OCI-LY1 (cell line): ENCODE data around the gene SYNPO2L.

Source experiments
- H2AFZ ChIP-seq: fragments of 200-600 bp; sonication (generic), shearing (Covaris generic); 2 replicates; pipeline ENCODE4 v1.6.0; 2014; ENCODE audit warnings: antibody characterized with exemption, mild to moderate bottlenecking, low read length
- H3F3A ChIP-seq: fragments of 200-600 bp; sonication (generic), shearing (Covaris generic); 2 replicates; pipeline ENCODE4 v1.6.0; 2014; ENCODE audit warnings: mild to moderate bottlenecking, antibody characterized with exemption, low read length, moderate library complexity; ENCODE audit not compliant: insufficient read depth
- H3K27ac ChIP-seq: fragments of 200-600 bp; sonication (generic); 2 replicates; pipeline ENCODE4 v1.5.1; 2014; ENCODE audit warnings: low read length, mixed run types, mild to moderate bottlenecking, low read depth; ENCODE audit not compliant: poor library complexity, severe bottlenecking
- H3K27me3 ChIP-seq: fragments of 200-600 bp; sonication (generic); 2 replicates; pipeline ENCODE4 v1.6.0; 2014; ENCODE audit warnings: antibody characterized with exemption, mild to moderate bottlenecking, low read length, moderate library complexity; ENCODE audit not compliant: insufficient read depth
- H3K36me3 ChIP-seq: fragments of 200-600 bp; sonication (generic); 2 replicates; pipeline ENCODE4 v1.6.1; 2014; ENCODE audit warnings: mild to moderate bottlenecking, antibody characterized with exemption, low read length, moderate library complexity, mixed read lengths; ENCODE audit not compliant: insufficient read depth
- H3K4me1 ChIP-seq: fragments of 200-600 bp; sonication (generic); 2 replicates; pipeline ENCODE4 v1.5.1; 2014; ENCODE audit warnings: mild to moderate bottlenecking, low read length, moderate library complexity; ENCODE audit not compliant: insufficient read depth, severe bottlenecking
- H3K4me2 ChIP-seq: fragments of 200-600 bp; sonication (generic), shearing (Covaris generic); 2 replicates; pipeline ENCODE4 v1.6.1; 2014; ENCODE audit warnings: low read length
- H3K4me3 ChIP-seq: fragments of 200-600 bp; sonication (generic); 2 replicates; pipeline ENCODE4 v1.5.1; 2014; ENCODE audit warnings: low read length, low read depth, mild to moderate bottlenecking, mixed read lengths; ENCODE audit not compliant: poor library complexity, severe bottlenecking
- H3K79me2 ChIP-seq: fragments of 200-600 bp; shearing (Covaris generic); 2 replicates; pipeline ENCODE4 v1.6.1; 2016; ENCODE audit warnings: mixed run types, low read length, mixed read lengths; ENCODE audit not compliant: insufficient read depth
- H3K9ac ChIP-seq: fragments of 200-600 bp; sonication (generic), shearing (Covaris generic); 2 replicates; pipeline ENCODE4 v1.6.1; 2014; ENCODE audit warnings: mild to moderate bottlenecking, low read length, mixed read lengths
- H3K9me2 ChIP-seq: fragments of 200-600 bp; sonication (generic), shearing (Covaris generic); 2 replicates; pipeline ENCODE4 v1.6.1; 2014; ENCODE audit warnings: low read depth, mild to moderate bottlenecking, low read length, mixed read lengths
- H3K9me3 ChIP-seq: fragments of 200-600 bp; shearing (Covaris generic); 2 replicates; pipeline ENCODE4 v1.6.1; 2014; ENCODE audit warnings: low read length, mixed read lengths
- H4K20me1 ChIP-seq: fragments of 200-600 bp; sonication (generic), shearing (Covaris generic); 2 replicates; pipeline ENCODE4 v1.6.0; 2016; ENCODE audit warnings: mild to moderate bottlenecking, low read length; ENCODE audit not compliant: insufficient read depth
- EZH2 ChIP-seq: fragments of 200-600 bp; sonication (generic), shearing (Covaris generic); IDR thresholded peaks from 2 replicates; pipeline ENCODE4 v1.8.0; 2017; ENCODE audit warnings: borderline replicate concordance, mixed run types, mild to moderate bottlenecking, antibody characterized with exemption, low read length, moderate library complexity, mixed read lengths
- TF ChIP-seq, protein P1 (sequence below): fragments of 200-600 bp; sonication (generic), shearing (Covaris generic); IDR thresholded peaks from 2 replicates; pipeline ENCODE4 v1.5.1; 2017; ENCODE audit warnings: mild to moderate bottlenecking, antibody characterized with exemption, low read length, moderate library complexity, mixed read lengths

The SYNPO2L gene

DNA sequence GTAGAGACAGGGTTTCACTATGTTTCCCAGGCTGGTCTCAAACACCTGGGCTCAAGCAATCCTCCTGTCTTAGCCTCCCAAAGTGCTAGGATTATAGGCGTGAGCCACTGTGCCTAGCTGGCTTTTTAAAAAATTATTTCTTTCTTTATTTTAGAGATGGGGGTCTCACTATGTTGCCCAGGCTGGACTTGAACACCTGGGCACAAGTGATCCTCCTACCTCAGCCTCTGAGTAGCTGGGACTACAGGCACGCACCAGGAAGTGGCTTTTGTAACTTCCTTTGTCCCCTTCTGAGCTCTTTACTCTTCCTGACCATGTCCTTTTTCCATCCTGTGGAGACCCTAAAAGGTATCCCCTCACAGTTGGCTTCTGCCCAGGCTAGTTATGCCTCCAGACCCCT lies 12.5 kb downstream of the SYNPO2L start:
- no peaks in the 10 kb centered on the region for H3K9me3 ChIP-seq
- H3K27me3 ChIP-seq, result no peaks in the 10 kb centered on the region
- TF ChIP-seq, protein P1, sequence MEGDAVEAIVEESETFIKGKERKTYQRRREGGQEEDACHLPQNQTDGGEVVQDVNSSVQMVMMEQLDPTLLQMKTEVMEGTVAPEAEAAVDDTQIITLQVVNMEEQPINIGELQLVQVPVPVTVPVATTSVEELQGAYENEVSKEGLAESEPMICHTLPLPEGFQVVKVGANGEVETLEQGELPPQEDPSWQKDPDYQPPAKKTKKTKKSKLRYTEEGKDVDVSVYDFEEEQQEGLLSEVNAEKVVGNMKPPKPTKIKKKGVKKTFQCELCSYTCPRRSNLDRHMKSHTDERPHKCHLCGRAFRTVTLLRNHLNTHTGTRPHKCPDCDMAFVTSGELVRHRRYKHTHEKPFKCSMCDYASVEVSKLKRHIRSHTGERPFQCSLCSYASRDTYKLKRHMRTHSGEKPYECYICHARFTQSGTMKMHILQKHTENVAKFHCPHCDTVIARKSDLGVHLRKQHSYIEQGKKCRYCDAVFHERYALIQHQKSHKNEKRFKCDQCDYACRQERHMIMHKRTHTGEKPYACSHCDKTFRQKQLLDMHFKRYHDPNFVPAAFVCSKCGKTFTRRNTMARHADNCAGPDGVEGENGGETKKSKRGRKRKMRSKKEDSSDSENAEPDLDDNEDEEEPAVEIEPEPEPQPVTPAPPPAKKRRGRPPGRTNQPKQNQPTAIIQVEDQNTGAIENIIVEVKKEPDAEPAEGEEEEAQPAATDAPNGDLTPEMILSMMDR, result no peak
- TF ChIP-seq EZH2, result no peak
- H3K4me3 ChIP-seq, result no peak overlapping the region
- H3K9ac ChIP-seq, result no peak overlapping the region
- no peaks in the 10 kb centered on the region for H3K4me1 ChIP-seq
- H3K79me2 ChIP-seq, result no peaks in the 10 kb centered on the region
- no peaks in the 10 kb centered on the region for H4K20me1 ChIP-seq
- no peak overlapping the region for H3K4me2 ChIP-seq
- no peak overlapping the region for H3K27ac ChIP-seq
- H2AFZ ChIP-seq, result no peak overlapping the region
- H3F3A ChIP-seq, result no peaks in the 10 kb centered on the region
- no peaks in the 10 kb centered on the region for H3K36me3 ChIP-seq
- H3K9me2 ChIP-seq, result no peaks in the 10 kb centered on the region

DNA sequence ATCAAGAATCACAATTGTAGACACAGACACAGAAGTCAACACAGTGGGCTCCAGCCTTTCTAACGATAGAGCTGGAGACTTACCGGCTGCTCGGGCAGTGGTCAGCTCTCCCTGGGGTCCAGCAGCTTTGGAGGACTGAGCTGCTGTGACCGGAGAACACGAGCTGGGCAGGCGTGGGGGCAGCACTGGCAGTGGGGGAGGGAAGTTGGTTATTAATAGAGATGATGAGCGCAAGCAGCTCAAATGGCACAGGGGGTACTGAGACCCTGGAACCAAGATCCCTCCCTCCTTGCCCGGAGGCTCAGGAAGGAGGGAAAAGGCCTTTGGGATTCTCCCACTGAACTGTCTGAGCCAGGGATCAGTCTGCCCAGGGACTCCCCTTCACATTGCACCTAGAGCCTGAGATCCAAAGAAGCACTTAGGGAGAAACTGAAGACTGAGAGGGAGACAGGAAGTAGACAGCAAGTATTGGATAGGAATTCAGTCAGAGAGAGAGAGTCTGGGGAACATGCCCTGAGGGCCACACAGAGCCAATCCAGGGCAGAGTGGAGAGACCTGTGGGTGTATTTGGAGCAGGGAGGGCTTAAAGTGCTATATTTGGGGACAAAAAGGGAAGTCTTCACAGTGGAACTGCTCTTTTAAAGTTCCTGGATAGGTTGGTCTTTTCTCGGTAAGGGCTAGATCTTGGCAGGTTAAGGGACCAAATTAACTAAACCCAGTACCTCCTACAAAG lies 14.3 kb downstream of the SYNPO2L start, which contains the start of gene MYOZ1:
MYOZ1 (minus strand) TSS at position 147 of the 733 bp plus-strand sequence. CDS start 1,457 bp downstream, outside the sequence.
- Histone ChIP-seq H3K4me3 (no peak within 1 kb of the TSS), H4K20me1 (no peaks in the 10 kb centered on the region), H3K9me2 (no peaks in the 10 kb centered on the region), H3K9ac (no peak within 1 kb of the TSS), H3K4me1 (no peaks in the 10 kb centered on the region), H3K27ac (no peak within 1 kb of the TSS), H3K4me2 (no peak within 1 kb of the TSS), H2AFZ (no peak within 1 kb of the TSS), H3K9me3 (no peaks in the 10 kb centered on the region), H3K27me3 (no peaks in the 10 kb centered on the region), H3F3A (no peaks in the 10 kb centered on the region), H3K79me2 (no peaks in the 10 kb centered on the region), H3K36me3 (no peaks in the 10 kb centered on the region)
- TF ChIP-seq EZH2, result no peak
- TF ChIP-seq, protein P1, result no peak

DNA sequence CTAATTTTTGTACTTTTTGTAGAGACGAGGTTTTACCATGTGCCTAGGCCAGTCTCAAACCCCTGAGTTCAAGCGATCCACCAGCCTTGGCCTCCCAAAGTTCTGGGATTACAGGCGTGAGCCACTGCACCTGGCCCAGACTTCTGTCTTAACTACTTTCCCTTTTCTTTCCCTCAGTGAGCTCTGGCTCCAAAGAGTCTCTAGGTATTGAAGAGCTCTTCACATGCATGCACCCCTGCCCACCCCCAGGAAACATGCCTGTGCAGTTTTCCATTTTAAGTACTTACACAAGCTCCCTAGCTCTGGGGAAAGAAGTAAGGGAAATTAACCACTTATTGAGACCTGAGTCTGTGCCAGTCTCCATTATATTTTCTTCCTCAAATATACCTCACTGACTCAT lies 16.5 kb downstream of the SYNPO2L start:
- no peaks in the 10 kb centered on the region for H4K20me1 ChIP-seq
- no peaks in the 10 kb centered on the region for H3K79me2 ChIP-seq
- no peaks in the 10 kb centered on the region for H3K4me1 ChIP-seq
- H3K4me3 ChIP-seq, result no peak overlapping the region
- H3F3A ChIP-seq, result no peaks in the 10 kb centered on the region
- H3K9me2 ChIP-seq, result no peaks in the 10 kb centered on the region
- no peaks in the 10 kb centered on the region for H3K36me3 ChIP-seq
- H3K9ac ChIP-seq, result no peak overlapping the region
- TF ChIP-seq, protein P1, result no peak
- TF ChIP-seq EZH2, result no peak
- no peaks in the 10 kb centered on the region for H3K27me3 ChIP-seq
- H3K27ac ChIP-seq, result no peak overlapping the region
- no peaks in the 10 kb centered on the region for H3K9me3 ChIP-seq
- H3K4me2 ChIP-seq, result no peak overlapping the region
- no peak overlapping the region for H2AFZ ChIP-seq
